Activated T-cell treated with anti-CD3 and anti-CD28 coated beads for 24 hours (primary cell): ENCODE data around the gene PRDM16.

Experiments
- DNase-seq: peaks from one replicate; pipeline ENCODE4 v3.0.0-alpha.2; 2020; ENCODE audit warnings: low read depth

The PRDM16 gene

DNA sequence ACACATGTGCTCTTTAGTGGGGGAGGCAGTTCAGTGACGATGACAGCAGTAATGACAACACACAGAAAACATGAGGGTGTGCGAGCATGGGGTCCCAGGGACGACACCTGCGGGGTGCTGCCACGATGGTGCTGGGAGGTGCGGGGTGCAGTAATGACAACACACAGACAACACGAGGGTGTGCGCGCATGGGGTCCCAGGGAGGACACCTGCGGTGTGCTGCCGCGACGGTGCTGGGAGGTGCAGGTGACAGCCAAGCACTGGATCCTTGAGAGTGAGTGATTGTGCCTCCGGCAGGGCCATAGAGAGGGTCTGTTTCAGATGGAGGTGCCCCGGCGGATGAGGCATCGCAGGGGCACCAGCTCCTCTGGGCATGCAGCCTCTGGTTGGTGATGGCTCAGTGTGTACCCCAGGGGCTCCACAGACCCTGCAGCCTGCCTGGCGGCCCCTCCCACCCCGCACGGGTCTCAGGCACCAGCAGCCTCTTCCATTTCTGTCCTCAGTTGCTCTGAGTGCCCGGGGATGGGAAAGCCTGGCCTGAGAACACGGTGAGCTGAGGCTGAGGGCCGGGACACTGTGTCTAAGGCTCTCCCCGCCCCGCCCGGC is 193.8 kb downstream of the PRDM16 start:
- no peak for DNase-seq

DNA sequence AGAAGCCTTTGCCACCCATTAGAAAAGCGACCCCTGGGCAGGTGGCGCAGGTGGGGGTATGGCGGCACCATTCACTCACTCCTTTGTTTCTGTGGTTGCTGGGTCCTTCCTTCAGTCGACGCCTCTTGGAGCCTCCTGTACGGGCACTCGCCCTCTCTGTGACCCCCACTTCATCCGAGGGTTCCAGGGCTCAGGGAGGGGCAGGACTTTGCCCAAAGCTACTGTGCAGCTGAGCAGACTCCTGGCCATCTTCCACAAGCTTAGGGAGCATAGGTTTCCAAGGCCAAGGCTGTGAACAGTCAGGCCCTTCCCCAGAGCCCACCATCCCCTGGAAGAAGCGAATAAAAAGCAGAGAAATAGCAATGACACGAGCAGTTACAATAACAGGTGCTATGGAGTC is 194.8 kb downstream of the PRDM16 start:
- DNase-seq = no peak

DNA sequence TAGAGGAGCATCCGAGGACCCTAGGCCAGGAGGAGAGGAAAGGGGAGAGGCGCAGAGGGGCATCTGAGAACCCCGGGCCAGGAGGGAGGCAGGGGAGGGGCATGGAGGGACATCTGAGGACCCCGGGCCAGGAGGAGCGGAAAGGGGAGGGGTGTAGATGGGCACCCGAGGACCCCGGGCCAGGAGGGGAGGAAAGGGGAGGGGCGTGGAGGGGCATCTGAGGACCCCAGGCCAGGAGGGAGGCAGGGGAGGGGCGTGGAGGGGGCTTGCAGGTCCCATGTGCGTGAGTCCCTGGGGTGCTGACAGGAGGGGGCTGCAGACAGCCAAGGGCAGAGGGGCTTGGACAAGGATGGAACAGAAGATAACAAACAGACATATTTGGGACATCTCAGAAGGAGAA is 195.5 kb downstream of the PRDM16 start:
- no peak for DNase-seq

DNA sequence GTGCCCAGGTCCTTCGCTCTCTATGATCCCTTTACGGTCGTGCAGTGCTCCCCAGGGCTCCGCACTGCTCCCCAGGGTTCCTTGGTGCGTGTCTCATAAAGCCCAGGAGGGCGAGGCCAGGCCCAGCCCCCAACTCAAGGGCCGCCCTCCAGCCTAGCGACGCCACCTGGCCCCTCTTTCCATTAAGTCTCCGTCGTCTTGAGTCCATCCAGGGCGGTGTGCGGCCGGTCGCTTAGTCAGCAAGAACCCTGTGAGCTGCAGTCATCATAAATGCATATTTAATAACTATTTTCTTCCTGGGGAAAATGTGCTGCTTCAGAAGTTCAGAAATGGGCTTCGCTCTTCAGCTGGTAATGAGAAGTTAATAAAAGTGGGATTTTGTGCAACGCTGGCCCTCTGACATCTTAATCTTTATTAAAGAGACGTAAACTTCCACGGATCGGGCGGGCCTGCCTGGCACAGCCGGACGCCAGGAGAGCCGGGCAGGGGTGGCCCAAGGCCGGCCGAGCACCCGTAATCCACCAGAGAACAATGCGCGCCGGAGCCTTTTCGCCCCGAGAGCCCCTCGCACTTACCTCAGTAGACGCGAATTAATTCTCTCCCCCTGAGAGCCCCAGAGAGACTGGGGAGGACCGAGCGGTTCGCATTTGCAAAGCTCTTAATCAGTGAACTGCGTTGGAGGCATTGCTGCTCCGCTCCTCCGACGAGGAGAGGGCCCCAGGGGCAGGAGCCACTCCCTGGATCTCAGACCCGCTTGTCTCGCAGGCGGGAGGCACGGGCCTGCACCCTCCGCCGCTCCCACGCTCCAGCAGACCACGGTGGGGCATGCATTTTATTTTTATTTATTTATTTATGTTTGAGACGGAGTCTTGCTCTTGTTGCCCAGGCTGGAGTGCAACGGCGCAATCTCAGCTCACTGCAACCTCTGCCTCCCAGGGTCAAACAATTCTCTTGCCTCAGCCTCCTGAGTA is 197.1 kb downstream of the PRDM16 start:
- DNase-seq = no peak

DNA sequence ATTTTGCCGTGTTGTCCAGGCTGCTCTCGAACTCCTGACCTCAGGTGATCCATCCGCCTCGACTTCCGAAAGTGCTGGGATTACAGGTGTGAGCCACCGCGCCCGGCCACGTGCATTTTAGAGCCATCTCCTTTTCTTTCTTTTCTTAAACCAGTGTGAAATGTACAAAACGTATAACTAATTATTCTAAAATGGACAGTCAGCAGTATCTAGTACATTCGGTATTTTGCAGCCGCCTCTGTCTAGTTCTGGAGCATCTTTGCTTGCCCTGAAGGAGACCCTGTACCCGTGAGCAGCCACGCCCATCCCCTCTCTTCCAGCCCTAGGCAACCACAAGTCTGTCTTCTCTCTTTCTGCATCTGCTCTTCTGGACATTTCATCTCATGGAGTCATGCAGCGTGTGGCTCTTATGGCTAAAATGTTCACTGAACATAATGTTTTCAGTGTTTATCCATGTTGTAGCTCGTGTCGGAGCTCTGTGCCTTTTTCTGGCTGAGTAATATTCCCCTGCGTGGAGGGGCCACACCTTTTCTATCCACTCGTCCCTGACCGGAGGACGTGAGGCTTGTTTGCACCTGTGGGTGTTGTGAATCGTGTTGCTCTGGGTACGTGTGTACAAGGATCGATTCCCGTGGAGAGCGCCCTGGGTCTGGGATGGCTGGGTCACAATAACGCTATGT is 198.0 kb downstream of the PRDM16 start:
- DNase-seq = no peak

DNA sequence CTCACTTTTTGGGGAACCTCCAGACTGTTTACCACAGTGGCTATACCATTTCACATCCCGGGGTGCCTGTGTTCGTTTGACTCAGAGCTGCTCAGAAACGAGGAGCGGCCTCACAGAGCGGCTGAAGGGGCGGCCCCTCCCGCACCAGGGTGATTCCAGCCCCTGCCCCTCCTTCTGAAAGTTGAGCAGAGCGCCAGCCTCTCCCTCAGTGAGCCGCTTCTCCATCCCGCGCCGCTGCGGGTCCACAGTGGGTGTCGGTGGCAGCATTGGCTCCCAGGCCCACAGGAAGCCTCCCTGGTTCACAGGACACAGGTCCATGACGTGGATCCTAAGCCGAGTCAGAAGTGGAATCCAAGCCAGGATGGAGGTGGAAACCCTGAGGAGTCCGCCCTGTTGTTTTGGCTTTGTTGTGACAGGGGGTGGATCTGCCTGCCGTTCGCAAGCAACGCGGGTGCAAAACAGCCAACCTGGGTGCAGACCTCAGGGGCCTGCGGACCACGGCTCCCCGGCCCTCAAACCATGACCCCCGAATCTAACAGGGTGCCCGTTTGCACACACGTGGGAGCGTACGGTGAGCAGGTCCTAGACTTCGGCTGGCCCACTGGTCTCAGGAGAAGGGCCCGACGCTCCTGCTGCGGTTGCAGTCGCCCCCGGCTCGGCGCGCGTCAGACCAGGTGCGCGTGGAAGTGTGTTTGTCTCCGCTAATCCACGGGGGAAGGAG is 198.7 kb downstream of the PRDM16 start:
- no peak for DNase-seq

DNA sequence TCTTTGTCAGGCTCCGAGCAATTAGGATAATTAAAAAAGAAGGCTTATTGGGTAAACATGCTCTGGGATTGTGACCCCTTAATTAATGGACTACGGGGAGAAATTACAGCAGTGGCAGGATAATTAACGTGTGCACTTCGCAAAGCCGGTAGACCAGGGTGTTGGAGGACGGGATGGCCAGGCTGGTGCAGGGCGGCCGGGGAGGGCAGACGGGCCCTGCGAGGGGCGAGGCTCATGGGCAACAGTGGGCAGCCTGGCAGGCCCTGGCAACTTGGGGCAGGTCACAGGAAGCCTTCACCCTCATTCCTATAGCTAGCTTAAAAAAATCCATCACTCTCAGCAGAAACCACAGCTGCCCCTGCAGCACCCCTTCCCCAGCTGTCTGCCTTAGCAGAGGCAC is 199.3 kb downstream of the PRDM16 start:
- DNase-seq = no peak

DNA sequence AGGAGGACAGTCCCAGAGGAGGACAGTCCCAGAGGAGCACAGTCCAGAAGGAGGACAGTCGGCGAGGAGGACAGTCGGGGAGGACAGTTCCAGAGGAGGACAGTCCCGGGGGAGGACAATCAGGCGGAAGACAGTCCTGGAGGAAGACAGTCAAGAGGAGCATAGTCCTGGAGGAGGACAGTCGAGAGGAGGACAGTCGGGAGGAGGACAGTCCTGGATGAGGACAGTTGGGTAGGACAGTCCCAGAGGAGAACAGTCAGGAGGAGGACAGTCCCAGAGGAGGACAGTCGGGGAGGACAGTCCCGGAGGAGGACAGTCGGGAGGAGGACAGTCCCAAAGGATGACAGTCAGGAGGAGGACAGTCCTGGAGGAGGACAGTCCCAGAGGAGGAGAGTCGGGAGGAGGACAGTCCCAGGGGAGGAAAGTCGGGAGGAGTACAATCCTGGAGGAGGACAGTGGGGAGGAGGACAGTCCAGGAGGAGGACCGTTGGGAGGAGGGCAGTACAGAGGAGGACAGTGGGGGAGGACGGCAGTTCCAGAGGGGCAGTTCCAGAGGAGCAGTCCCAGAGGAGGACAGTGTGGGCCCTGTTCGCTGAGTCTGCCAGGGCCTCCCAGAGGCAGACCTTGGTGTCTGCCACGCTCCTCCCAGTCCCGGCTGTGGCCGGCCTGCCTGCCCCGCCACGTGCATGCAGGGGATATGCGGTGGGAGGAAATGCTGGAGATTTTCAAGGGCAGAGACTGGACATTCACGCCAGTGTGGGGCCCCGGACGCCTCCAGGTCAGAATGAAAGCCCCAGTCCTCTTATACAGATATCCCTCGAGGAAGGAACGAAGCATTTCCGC is 201.6 kb downstream of the PRDM16 start:
- DNase-seq = no peak

DNA sequence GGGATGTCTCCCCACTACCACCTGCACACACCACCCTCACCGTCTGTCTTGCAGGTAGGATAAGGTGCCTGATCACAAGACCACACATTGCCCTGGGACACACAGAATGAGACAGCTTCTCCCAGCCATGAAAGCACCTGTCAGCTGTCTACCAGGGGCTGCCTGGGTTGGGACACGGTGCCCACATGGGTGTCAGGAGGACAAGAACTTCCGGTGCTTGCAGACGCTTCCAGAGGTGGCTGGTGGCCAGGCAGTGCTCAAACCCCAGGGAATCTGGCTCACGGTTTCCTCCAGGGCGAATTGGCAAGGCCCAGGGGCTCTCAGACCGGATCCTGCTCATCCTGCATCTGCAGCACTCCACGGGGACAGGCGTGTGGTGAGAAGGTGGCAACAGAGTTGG is 202.9 kb downstream of the PRDM16 start:
- DNase-seq = no peak

DNA sequence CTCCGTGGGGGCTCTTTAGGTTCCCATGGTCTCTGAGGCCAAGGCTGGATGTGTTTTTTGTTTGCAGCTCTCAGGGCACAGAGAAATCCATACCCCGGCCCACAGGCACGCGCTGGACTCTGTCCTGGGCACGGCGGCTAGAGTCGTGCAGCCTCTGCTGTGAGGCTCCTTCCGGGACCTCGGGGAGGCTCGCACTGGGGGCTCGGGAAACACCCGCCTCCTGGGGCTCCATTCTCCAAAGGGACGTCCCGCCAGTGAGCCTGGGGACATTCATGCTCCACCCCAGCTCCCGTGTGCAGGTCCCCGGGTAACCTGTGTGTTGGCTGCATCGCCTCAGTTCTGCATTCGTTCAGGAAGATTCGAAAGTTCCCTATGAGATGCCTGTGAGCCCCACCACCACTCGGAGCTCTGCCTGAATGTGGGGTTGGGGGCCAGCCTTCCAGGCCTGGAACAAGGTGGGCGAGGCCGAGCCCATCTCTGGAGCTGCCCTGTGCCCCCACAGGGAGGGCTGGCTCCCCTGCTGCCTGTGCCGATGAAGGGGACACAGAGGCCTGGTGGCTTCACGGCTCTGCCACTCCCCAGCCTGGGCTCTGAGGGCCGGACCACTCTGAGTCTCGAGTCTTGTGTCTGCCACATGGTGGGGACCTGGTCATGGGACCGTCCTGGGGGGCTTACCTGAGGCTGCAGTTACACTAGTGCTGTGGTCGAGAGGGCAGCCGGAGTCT is 203.5 kb downstream of the PRDM16 start:
- DNase-seq = no peak

DNA sequence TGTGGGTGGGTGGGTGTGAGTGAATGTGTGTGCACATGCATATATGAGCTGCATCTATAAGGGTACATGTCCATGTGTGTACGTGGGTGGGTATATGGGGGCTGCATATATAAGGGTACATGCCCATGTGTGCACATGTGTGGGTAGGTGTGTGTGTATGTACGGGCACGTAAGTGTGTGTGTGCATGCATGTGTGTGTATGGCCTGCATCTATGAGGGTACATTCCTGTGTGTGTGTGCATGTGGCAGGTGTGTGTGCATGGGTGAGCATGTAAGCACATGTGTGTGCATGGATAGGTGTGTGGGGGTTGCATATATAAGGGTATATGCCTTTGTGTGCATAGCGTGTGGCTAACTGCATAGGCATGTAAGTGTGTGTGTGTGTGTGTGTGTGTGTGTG is 204.4 kb downstream of the PRDM16 start:
- DNase-seq = no peak

DNA sequence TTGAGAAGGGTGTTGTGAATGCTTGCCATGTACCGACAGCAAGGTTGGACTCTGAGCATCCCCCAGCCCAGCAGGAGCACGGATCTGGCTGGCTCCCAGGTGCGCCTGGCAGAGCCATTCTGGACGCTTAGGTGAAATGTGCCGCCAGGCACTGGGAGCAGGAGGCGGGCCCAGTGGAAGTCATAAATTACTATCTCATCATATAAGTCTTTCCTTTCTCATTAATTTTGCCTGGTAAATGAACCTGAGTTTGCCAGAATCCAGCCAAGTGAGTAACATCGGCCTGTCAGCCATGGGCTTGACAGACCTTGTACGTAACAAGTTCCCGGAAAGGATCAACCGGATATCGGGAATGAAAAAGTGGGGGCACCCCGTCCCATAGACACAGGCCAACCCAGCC is 206.0 kb downstream of the PRDM16 start:
- no peak for DNase-seq

DNA sequence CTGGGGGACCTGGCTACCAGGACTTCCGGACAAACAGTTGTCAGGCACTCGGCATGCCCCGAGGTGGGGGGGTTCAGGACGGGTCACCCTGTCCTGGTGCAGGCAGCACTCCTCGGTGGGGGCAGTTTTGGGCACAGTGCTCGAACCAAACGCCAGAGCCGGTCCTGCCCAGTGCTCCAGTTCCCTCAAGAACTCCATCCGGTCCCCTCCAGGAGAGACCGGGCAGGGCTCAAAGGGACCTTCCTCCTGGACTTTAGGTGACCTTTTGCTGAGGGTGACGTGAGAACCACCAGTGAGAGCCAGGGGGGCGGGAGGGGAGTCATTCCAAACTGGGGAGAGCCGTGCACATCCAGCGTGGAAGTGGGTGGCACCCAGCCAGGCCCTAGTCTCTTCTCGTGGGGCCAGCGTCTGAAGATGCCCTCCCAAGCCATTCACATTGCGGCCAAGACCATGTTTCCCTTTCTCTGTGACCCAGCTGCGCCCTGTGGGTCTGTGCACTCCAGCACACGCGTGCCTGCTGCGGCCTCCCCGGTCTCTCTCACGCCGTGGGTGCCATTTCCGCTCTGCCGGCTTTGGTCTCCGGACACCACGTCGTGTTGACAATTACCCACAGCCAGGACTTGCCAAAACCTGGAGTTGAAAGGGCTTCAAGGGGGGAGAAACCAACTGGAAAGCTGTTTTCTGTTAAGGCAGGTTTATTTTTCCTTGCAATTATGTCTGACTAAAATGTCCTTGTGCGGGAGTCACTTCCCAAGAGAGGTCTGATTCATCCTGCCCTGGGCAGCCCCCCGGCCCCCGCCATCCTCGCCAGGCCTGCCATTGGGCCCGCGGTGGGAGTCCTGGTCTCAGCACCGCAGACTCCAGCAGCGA is 206.7 kb downstream of the PRDM16 start:
- no peak for DNase-seq

DNA sequence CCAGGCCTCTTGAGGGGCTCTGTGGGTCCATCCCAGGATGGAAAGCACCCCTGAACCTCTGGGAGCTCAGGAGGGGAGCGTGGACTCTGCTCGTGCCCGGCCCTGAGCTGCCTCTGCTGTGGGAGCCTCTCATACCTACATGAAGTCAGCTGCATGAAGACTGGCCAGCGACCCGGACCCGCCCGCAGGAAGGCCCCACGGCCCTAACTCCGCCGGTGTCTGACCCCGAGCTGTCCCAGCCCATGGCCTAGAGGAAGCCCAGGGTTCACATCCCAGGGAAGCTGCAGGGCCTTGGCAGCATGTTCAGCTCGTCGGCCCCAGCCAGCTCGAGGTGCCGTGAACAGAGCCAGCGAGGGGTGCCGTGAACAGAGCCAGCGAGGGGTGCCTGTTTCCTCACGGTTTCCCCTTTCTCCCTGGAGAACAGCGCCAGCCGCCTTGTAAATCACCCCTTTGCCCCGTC is 207.4 kb downstream of the PRDM16 start:
- DNase-seq = no peak

DNA sequence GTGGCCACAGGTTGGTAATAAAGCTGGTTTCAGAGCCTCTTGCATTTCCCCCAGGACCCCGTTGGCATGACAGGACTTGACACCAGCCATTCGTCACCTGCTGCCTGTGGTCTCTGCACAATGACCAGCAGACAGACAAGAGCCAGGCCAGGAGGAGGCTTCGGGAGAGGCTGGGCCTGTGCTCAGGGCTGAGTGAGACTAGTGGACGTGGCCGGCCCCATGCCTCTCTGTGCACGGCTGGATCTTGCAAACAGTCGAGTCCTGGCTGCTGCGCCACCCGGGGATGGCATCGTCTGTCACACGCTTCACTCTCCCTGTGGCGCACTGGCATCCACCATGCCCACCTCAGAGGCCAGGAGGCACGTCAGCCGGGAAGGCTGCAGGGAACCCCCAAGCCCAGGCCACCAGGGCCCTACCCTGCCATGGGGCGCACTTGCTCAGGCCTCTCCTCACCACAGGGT is 208.0 kb downstream of the PRDM16 start:
- DNase-seq = no peak

DNA sequence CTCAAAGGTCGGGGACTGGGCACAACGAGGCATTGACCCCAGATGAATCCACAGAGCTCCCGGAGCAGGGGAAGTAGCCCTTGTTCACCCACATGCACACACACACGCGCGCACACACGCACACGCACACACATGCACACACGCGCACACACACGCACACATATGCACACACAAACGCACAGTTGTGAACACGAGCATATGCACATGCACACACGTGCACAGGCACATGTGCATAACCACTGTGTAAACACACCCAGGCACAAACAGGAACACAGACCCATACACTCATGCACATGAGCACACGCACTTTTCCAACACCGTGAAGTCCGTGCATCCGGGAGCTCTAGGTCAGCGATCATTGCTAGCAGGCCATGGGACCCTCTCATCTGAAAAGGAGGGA is 208.6 kb downstream of the PRDM16 start:
- DNase-seq = no peak

DNA sequence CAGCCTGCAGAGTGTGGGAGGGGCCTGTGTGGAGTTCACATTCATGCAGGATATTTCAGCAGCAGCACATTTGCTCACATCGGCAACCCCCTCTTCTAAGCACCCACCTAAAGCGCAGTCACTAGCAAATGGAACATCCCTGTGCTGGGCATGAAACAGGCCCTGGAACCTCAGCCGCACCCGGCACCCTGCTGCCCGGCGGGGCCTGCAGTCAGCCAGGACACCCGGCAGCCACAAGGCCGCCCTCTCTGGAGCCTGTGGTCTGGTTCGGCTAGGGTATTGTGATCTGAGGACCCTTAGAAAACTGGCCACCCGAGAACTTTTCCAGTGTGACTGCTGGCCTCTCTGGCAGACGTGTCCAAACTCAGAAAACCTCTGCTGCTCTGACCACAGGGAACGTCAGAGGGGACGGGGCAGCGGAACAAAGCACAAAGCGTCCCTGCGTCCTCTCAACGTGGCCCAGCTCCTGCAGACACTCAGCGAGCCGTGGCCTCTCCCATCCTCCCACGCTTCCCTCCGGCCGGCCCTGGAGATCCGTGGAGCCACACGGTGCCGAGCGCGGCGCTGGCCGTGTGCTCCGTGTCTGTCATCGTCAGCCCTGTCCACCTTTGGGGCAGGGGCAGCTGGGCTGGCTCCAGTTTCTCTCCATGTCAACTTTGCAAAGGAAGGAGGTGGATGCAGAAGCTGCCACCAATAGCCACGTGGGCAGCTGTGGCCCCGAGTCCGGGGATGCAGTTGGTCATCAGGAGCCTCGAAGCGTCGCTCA is 209.6 kb downstream of the PRDM16 start:
- DNase-seq = no peak

DNA sequence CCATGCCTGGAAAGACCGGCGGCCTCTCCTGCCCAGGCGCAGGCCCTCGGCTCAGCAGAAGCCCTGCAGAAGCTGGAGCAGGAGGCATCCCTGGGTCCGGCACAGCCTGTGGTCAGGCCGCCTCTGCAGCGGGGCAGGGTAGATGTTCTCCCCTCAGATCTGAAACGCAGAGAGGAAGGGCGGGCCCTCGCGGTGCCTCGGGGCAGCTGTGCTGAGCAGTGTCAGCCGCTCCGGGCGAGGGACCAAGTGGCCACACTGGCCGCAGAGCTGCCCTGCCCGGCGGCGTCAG is 210.1 kb downstream of the PRDM16 start:
- DNase-seq = no peak

DNA sequence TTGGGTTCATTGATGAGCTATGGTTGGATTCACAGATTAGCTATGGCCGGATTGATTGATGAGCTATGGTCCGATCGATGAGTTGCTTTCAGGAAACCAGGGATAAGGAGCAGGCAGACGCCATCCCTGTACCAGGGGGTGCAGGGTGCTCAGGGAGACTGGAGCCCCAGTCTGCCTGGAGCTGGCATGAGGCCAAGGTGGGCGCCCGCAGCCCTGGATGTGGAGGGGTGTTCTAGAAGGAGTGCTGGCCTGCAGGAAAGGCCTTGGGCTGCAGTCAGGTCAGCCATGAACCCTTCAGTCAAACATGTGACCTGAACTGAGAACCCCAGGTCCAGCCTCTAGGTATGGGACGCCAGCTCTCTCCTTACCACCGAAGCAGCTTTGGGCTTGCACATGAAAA is 212.7 kb downstream of the PRDM16 start:
- no peak for DNase-seq
